H1 (cell line): ENCODE data around the gene ZSCAN18. TPM values are rescaled to one million over a fixed set of nuclear protein-coding genes. Genes with fewer than 3 reads are reported as not detected.

Experiments used
- CTCF ChIA-PET: fragments of 300-600 bp; sonication (Branson Sonifier 250); formaldehyde crosslinking; loops from one replicate; lab custom pipeline; 2021; ENCODE audit not compliant: partially characterized antibody; lab: Charles Lee
- POLR2A ChIA-PET: fragments of 300-600 bp; sonication (Branson Sonifier 250); formaldehyde crosslinking; loops from one replicate; lab custom pipeline; 2021; ENCODE audit warnings: inconsistent platforms; ENCODE audit not compliant: partially characterized antibody; lab: Charles Lee
- DNase-seq, 2 experiments: peaks; one replicate each; pipeline versions ENCODE4 v3.0.0 to v3.0.0-alpha.2; 2010 to 2022; ENCODE audit warnings: low spot score in 2 of 2, low read depth in 1 of 2, mixed read lengths in 1 of 2
- FAIRE-seq: peaks from 2 replicates; lab custom pipeline; 2011; peaks lifted over from hg19 to GRCh38; lab: Jason Lieb, UNC
- H2AFZ ChIP-seq: 2 replicates; pipeline ENCODE4 v1.8.1; 2012; ENCODE audit warnings: low read length, inconsistent platforms
- H2AK5ac ChIP-seq: 2 replicates; pipeline ENCODE4 v1.6.1; 2013; ENCODE audit warnings: low read depth, low read length
- H2BK120ac ChIP-seq: replicated peaks from 2 replicates; pipeline ENCODE3; 2013; ENCODE audit warnings: low read depth, low read length, inconsistent platforms
- H2BK12ac ChIP-seq: 2 replicates; pipeline ENCODE4 v1.6.1; 2013; ENCODE audit warnings: low read depth, low read length
- H2BK15ac ChIP-seq: 2 replicates; pipeline ENCODE4 v1.6.1; 2013; ENCODE audit warnings: low read length
- H2BK20ac ChIP-seq: 2 replicates; pipeline ENCODE4 v1.6.1; 2013; ENCODE audit warnings: low read length
- H2BK5ac ChIP-seq: 2 replicates; pipeline ENCODE4 v1.6.1; 2013; ENCODE audit warnings: low read depth, low read length
- H3K14ac ChIP-seq: 2 replicates; pipeline ENCODE4 v1.6.1; 2013; ENCODE audit warnings: inconsistent platforms; ENCODE audit not compliant: insufficient read length
- H3K18ac ChIP-seq: 2 replicates; pipeline ENCODE4 v1.6.1; 2013; ENCODE audit warnings: low read length; ENCODE audit errors: extremely low read depth
- H3K23ac ChIP-seq: 2 replicates; pipeline ENCODE4 v1.6.1; 2013; ENCODE audit warnings: inconsistent platforms; ENCODE audit not compliant: insufficient read length
- H3K23me2 ChIP-seq: 2 replicates; pipeline ENCODE4 v1.6.1; 2013; ENCODE audit warnings: low read depth, low read length
- H3K27ac ChIP-seq: 2 replicates; pipeline ENCODE4 v1.6.1; 2011; ENCODE audit warnings: low read depth, low read length, inconsistent platforms
- H3K27me3 ChIP-seq, 4 experiments: replicated peaks in 1 of 4; 1 replicate in 1 of 4; 2 replicates in 3 of 4; pipeline versions ENCODE4 v1.6.1 to v1.8.1; 2011 to 2013; ENCODE audit warnings: low read length in 3 of 4, mild to moderate bottlenecking in 3 of 4, inconsistent platforms in 2 of 4, mixed read lengths in 2 of 4, moderate library complexity in 1 of 4; ENCODE audit not compliant: control insufficient read depth in 3 of 4, insufficient read depth in 3 of 4; ENCODE audit errors: extremely low read depth in 1 of 4
- H3K36me3 ChIP-seq, 4 experiments: 2 replicates each; pipeline versions ENCODE4 v1.6.1 to v1.8.1; 2011 to 2013; ENCODE audit warnings: mild to moderate bottlenecking in 4 of 4, low read length in 3 of 4, moderate library complexity in 2 of 4, control low read depth in 1 of 4, inconsistent platforms in 1 of 4; ENCODE audit not compliant: insufficient read depth in 4 of 4, control insufficient read depth in 2 of 4
- H3K4ac ChIP-seq: replicated peaks from 2 replicates; pipeline ENCODE3; 2013; ENCODE audit warnings: low read length, low read depth, mixed read lengths, inconsistent platforms; ENCODE audit not compliant: insufficient read length
- H3K4me1 ChIP-seq, 4 experiments: replicated peaks in 1 of 4; 1 replicate in 1 of 4; 2 replicates in 3 of 4; pipeline versions ENCODE4 v1.6.1 to v1.8.1; 2011 to 2013; ENCODE audit warnings: low read length in 3 of 4, inconsistent platforms in 2 of 4, mixed read lengths in 1 of 4; ENCODE audit not compliant: insufficient read depth in 4 of 4, control insufficient read depth in 3 of 4
- H3K4me2 ChIP-seq, 2 experiments: 2 replicates each; pipeline versions ENCODE4 v1.6.1 to v1.8.1; 2011 to 2013; ENCODE audit warnings: low read depth in 2 of 2, low read length in 2 of 2, control low read depth in 1 of 2, inconsistent platforms in 1 of 2, mild to moderate bottlenecking in 1 of 2; ENCODE audit not compliant: insufficient read depth in 1 of 2
- H3K4me3 ChIP-seq, 4 experiments: fragments of 200-600, 300-600 bp in 1 of 4; sonication (generic), shearing (Covaris generic), sonication (Bioruptor Twin) in 1 of 4; 2 replicates each; pipeline versions ENCODE4 v1.5.1 to v1.8.1; 2011 to 2016; ENCODE audit warnings: low read length in 4 of 4, low read depth in 3 of 4, control low read depth in 2 of 4, inconsistent platforms in 2 of 4, mild to moderate bottlenecking in 2 of 4, mixed read lengths in 1 of 4, moderate library complexity in 1 of 4; ENCODE audit not compliant: insufficient read depth in 2 of 4; ENCODE audit errors: extremely low read depth in 1 of 4
- H3K56ac ChIP-seq: replicated peaks from 2 replicates; pipeline ENCODE3; 2013; ENCODE audit warnings: low read depth, mild to moderate bottlenecking, mixed read lengths, low read length, inconsistent platforms; ENCODE audit not compliant: insufficient read length
- H3K79me1 ChIP-seq: 2 replicates; pipeline ENCODE4 v1.6.1; 2013; ENCODE audit warnings: low read depth, low read length, control low read depth
- H3K79me2 ChIP-seq, 2 experiments: 2 replicates each; pipeline versions ENCODE4 v1.6.1 to v1.8.1; 2012 to 2013; ENCODE audit warnings: low read length in 2 of 2, mild to moderate bottlenecking in 2 of 2, inconsistent platforms in 1 of 2; ENCODE audit not compliant: insufficient read depth in 2 of 2, control insufficient read depth in 1 of 2
- H3K9ac ChIP-seq, 4 experiments: replicated peaks in 1 of 4; 1 replicate in 1 of 4; 2 replicates in 3 of 4; pipeline versions ENCODE4 v1.6.1 to v1.8.1; 2011 to 2013; ENCODE audit warnings: low read depth in 3 of 4, low read length in 3 of 4, control low read depth in 2 of 4, mild to moderate bottlenecking in 2 of 4, moderate library complexity in 2 of 4, inconsistent platforms in 1 of 4; ENCODE audit errors: extremely low read depth in 1 of 4
- H3K9me3 ChIP-seq, 2 experiments: 2 replicates each; pipeline versions ENCODE4 v1.6.1 to v1.8.1; 2012 to 2013; ENCODE audit warnings: mild to moderate bottlenecking in 2 of 2, moderate library complexity in 2 of 2, control low read depth in 1 of 2, inconsistent platforms in 1 of 2, low read depth in 1 of 2, low read length in 1 of 2, mixed read lengths in 1 of 2; ENCODE audit not compliant: insufficient read depth in 2 of 2
- H4K20me1 ChIP-seq, 2 experiments: replicated peaks in 1 of 2; 2 replicates each; pipeline versions ENCODE3 to v1.8.1; 2011 to 2013; ENCODE audit warnings: inconsistent platforms in 2 of 2, low read length in 2 of 2, mild to moderate bottlenecking in 1 of 2; ENCODE audit not compliant: insufficient read depth in 2 of 2, control insufficient read depth in 1 of 2
- H4K5ac ChIP-seq: 2 replicates; pipeline ENCODE4 v1.6.1; 2013; ENCODE audit warnings: low read length, low read depth, mixed read lengths, inconsistent platforms; ENCODE audit not compliant: insufficient read length
- H4K8ac ChIP-seq: 2 replicates; pipeline ENCODE4 v1.8.0; 2013; ENCODE audit warnings: mild to moderate bottlenecking, moderate library complexity, low read length, inconsistent platforms; ENCODE audit not compliant: insufficient read depth; ENCODE audit errors: extremely low read depth
- H4K91ac ChIP-seq: replicated peaks from 2 replicates; pipeline ENCODE3; 2013; ENCODE audit warnings: low read length, mixed read lengths, inconsistent platforms; ENCODE audit not compliant: insufficient read length
- BACH1 ChIP-seq: IDR thresholded peaks from 2 replicates; pipeline ENCODE4 v1.6.1; 2012; ENCODE audit warnings: low read length, improper control_type of control experiment
- BRCA1 ChIP-seq: IDR thresholded peaks from 2 replicates; pipeline ENCODE4 v1.6.1; 2012; ENCODE audit warnings: low read depth, low read length, improper control_type of control experiment
- CHD1 ChIP-seq: IDR thresholded peaks from 2 replicates; pipeline ENCODE4 v1.6.1; 2012; ENCODE audit warnings: low read depth, low read length, improper control_type of control experiment
- JUND ChIP-seq: IDR thresholded peaks from 2 replicates; pipeline ENCODE4 v1.6.1; 2011; ENCODE audit warnings: mild to moderate bottlenecking, improper control_type of control experiment, low read length
- NRF1 ChIP-seq: IDR thresholded peaks from 2 replicates; pipeline ENCODE4 v1.6.1; 2011; ENCODE audit warnings: mild to moderate bottlenecking, low read depth, low read length, improper control_type of control experiment
- PHF8 ChIP-seq: fragments of 200-600 bp; sonication (generic); conservative IDR thresholded peaks from 2 replicates; pipeline ENCODE4 v1.7.1; 2012; ENCODE audit warnings: low read depth, mild to moderate bottlenecking, inconsistent platforms, low read length, moderate library complexity
- POLR2A ChIP-seq, 2 experiments: IDR thresholded peaks; 1 replicate in 1 of 2; 2 replicates in 1 of 2; pipeline ENCODE4 v1.6.1; 2011; ENCODE audit warnings: low read depth in 2 of 2, low read length in 2 of 2, mild to moderate bottlenecking in 2 of 2; ENCODE audit errors: control extremely low read depth in 1 of 2
- POLR2AphosphoS5 ChIP-seq: IDR thresholded peaks from 2 replicates; pipeline ENCODE4 v1.6.1; 2011; ENCODE audit warnings: low read depth, low read length
- RAD21 ChIP-seq, 2 experiments: IDR thresholded peaks in 1 of 2; conservative IDR thresholded peaks in 1 of 2; 2 replicates each; pipeline ENCODE4 v1.6.1; 2011; ENCODE audit warnings: low read depth in 2 of 2, low read length in 2 of 2, improper control_type of control experiment in 1 of 2, inconsistent platforms in 1 of 2, mild to moderate bottlenecking in 1 of 2, moderate library complexity in 1 of 2
- RFX5 ChIP-seq: IDR thresholded peaks from 2 replicates; pipeline ENCODE4 v1.6.1; 2011; ENCODE audit warnings: low read depth, low read length, improper control_type of control experiment, borderline replicate concordance
- RNF2 ChIP-seq: fragments of 200-900, 300-1000 bp; sonication (generic); IDR thresholded peaks from 2 replicates; pipeline ENCODE4 v1.7.1; 2016; ENCODE audit warnings: borderline replicate concordance, low read depth, mild to moderate bottlenecking, antibody characterized with exemption, low read length; ENCODE audit not compliant: poor library complexity, severe bottlenecking; ENCODE audit errors: missing control alignments
- SRF ChIP-seq: IDR thresholded peaks from 2 replicates; pipeline ENCODE4 v1.6.1; 2011; ENCODE audit warnings: mild to moderate bottlenecking, low read depth, low read length, moderate library complexity
- TBP ChIP-seq: IDR thresholded peaks from 2 replicates; pipeline ENCODE4 v1.6.1; 2011; ENCODE audit warnings: low read depth, low read length, improper control_type of control experiment
- YY1 ChIP-seq: IDR thresholded peaks from 2 replicates; pipeline ENCODE4 v1.6.1; 2011; ENCODE audit warnings: low read depth, mild to moderate bottlenecking, low read length
- ZNF274 ChIP-seq: IDR thresholded peaks from 2 replicates; pipeline ENCODE4 v1.7.0; 2012; ENCODE audit warnings: low read length, borderline replicate concordance; ENCODE audit errors: extremely low read depth
- WGBS, 2 experiments: shearing (Covaris generic) in 1 of 2; methylation state at CpG; one replicate each; pipeline versions ENCODE4 v1.1.6 to v1.1.7; 2013 to 2015; ENCODE audit warnings: low lambda C conversion rate in 2 of 2, mixed read lengths in 2 of 2, inconsistent platforms in 1 of 2, low coverage in 1 of 2, missing lambda C conversion rate in 1 of 2; ENCODE audit not compliant: insufficient replicate concordance in 2 of 2, insufficient coverage in 1 of 2, insufficient read length in 1 of 2; ENCODE audit errors: extremely low coverage in 1 of 2, missing lambda C conversion rate in 1 of 2; 5-methylcytosine and 5-hydroxymethylcytosine counted together
- polyA plus RNA-seq, 7 experiments: library from polyadenylated mRNA; depleted of rRNA in 3 of 7; stranded (reverse) in 5 of 7; unstranded in 2 of 7; fragments of >200 nt in 5 of 7; fragments of 200-250 nt in 2 of 7; gene quantifications; 1 replicate in 5 of 7; 2 replicates in 1 of 7; 4 replicates in 1 of 7; pipeline versions ENCODE4 v1.2.1 to v1.2.3, GENCODE V29; 2011 to 2013; ENCODE audit warnings: missing spikeins in 2 of 7, mixed read lengths in 2 of 7
- total RNA-seq: library from RNA; stranded (reverse); fragmentation: NEBNext Ultra II Directional; extraction: Animal tissue kit (Norgen Biotek cat#: 25700); gene quantifications from 2 replicates; pipeline ENCODE4 v1.2.1, GENCODE V29; 2021

The ZSCAN18 gene
- total and polyA plus RNA-seq, 2 of the 8 experiments (the other 6 are each of a cell fraction or from before 2014, with no cell fraction given) = 37.0 to 41.4 TPM

GRCh38 chr19:58056861-58057260 lies 41.2 kb downstream of the ZSCAN18 start:
- H3K9ac ChIP-seq = no peak overlapping the region
- H4K8ac ChIP-seq = peak overlapping the region; percentile 37; the same call in 1 of the 2 replicates
- H2BK12ac ChIP-seq = no peak overlapping the region
- H3K27ac ChIP-seq = no peak overlapping the region
- no peak overlapping the region for H3K23ac ChIP-seq
- H2BK120ac ChIP-seq = no peak overlapping the region
- 90% methylated on average over 8 of the region's 8 CpGs; no CpG with 5 or more reads in 1 of the 2 experiments for WGBS, 2 experiments
- H2AK5ac ChIP-seq = no peak overlapping the region
- POLR2A ChIA-PET = interaction anchor here (0.7 to 4.4 kb wide), 11 partner anchors 10 to 172 kb away, joined by 3 to 45 read pairs (median 23); partner anchors contain the start of genes ZNF544, ZNF606 and ZSCAN18
- H3K79me1 ChIP-seq = no peaks in the 10 kb centered on the region
- no peak overlapping the region for H2AFZ ChIP-seq
- no peaks in the 10 kb centered on the region for H4K20me1 ChIP-seq
- H3K79me2 ChIP-seq = no peaks in the 10 kb centered on the region
- H4K91ac ChIP-seq = no peak overlapping the region
- no peak overlapping the region for H2BK20ac ChIP-seq
- H3K4me1 ChIP-seq = peaks cover 5 to 21% (median 14%) of the 10 kb centered on the region in 4 experiments
- no peak overlapping the region for H2BK5ac ChIP-seq
- peaks cover 15 to 35% of the 10 kb centered on the region in 2 experiments for H3K9me3 ChIP-seq
- H2BK15ac ChIP-seq = peak overlapping the region; percentile 10; the same call in 1 of the 2 replicates
- H3K14ac ChIP-seq = no peak overlapping the region
- H3K4me3 ChIP-seq = no peak overlapping the region
- H3K4me2 ChIP-seq = no peak overlapping the region
- H3K23me2 ChIP-seq = peaks cover 3% of the 10 kb centered on the region; the same call in 1 of the 2 replicates
- H3K4ac ChIP-seq = no peak overlapping the region
- peaks cover 0 to 3% (median 0%) of the 10 kb centered on the region in 4 experiments; a peak in 1 of 8 replicates for H3K36me3 ChIP-seq
- DNase-seq (no peak), FAIRE-seq (no peak)
- H3K56ac ChIP-seq = no peak overlapping the region
- no peak overlapping the region for H3K18ac ChIP-seq
- no peak overlapping the region for H4K5ac ChIP-seq
- no peaks in the 10 kb centered on the region for H3K27me3 ChIP-seq
- CTCF ChIA-PET = interaction anchor here (0.8 to 6.8 kb wide), 4 partner anchors 11 to 35 kb away, joined by 3 to 113 read pairs (median 26); no protein-coding TSS in a partner anchor
- TF ChIP-seq POLR2AphosphoS5 = no peak
- no peak for TF ChIP-seq YY1
- no peak for TF ChIP-seq RAD21 (IDR thresholded peaks at IDR 0.05 in 1 of 2, conservative IDR thresholded peaks at IDR 0.05 in 1 of 2; ENCODE audit: low read depth in 2 of 2, low read length in 2 of 2)
- no peak for TF ChIP-seq ZNF274
- no peak for TF ChIP-seq TBP
- TF ChIP-seq CHD1 = no peak
- TF ChIP-seq JUND = no peak
- TF ChIP-seq RNF2 = no peak
- TF ChIP-seq SRF = no peak
- no peak for TF ChIP-seq RFX5
- no peak for TF ChIP-seq POLR2A (IDR thresholded peaks at IDR 0.05; ENCODE audit: control extremely low read depth in 1 of 2, low read depth in 2 of 2, low read length in 2 of 2)
- TF ChIP-seq BACH1 = no peak
- TF ChIP-seq BRCA1 = no peak
- no peak for TF ChIP-seq NRF1
- TF ChIP-seq PHF8 = no peak
